Umbilical cord (tissue), 2 donors: ENCODE data around the gene GRM5. TPM values are rescaled to one million over a fixed set of nuclear protein-coding genes. Genes with fewer than 3 reads are reported as not detected.
"Not testable (repeated sequence)": the region's sequence is repeated elsewhere in the genome, so short reads cannot be mapped to it uniquely, and the experiment has no call there.

ENCODE experiments used
- DNase-seq: peaks from one replicate; pipeline ENCODE4 v3.0.0-alpha.2; 2015; ENCODE audit warnings: low spot score
- total RNA-seq: library from RNA; depleted of rRNA; stranded (reverse); fragments of >200 nt; gene quantifications from one replicate; pipeline ENCODE4 v1.2.3, GENCODE V29; 2014; ENCODE audit warnings: low replicate concordance; ENCODE audit not compliant: insufficient read depth

GRM5 gene
- total RNA-seq, 1 donor from 2014 or later = 3.1 TPM

DNA sequence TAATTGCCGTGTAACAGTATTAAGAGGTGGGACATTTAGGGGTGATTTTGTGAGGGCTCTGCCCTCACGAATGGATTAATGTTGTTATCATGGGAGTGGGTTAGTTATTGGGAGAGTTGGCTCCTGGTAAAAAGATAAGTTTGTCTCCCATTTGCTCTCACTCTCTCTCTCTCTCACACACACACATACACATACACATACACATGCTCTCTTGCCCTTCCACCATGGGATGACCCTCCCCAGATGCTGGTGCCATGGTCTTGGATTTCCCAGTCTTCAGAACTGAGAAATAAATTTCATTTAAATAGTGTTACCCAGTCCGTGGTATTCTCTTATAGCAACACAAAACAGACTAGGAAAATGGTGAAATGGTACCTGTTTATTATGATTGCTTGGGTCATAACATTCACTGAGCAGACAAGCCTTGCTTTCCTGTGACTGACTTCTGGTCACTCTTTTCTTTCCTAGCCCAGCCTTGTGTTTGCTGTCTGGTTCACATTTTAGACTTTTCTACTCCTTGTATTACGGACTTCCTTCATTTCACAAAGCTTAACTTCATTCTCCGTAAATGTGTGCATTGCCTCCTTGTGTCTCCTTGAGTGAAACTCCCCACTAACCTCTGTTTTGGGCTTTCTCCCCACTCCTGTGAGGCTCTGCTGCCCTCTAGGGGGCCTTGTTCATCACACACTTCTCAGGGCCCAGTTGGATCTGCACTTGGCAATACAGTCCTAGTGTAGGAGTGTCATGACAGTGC, 521.7 kb downstream of the GRM5 start:
- peak; percentile 94 for DNase-seq

- no peak for DNase-seq
These were observed 524.8 kb downstream of the GRM5 start for GRCh38 chr11:88541006-88541405.

DNA sequence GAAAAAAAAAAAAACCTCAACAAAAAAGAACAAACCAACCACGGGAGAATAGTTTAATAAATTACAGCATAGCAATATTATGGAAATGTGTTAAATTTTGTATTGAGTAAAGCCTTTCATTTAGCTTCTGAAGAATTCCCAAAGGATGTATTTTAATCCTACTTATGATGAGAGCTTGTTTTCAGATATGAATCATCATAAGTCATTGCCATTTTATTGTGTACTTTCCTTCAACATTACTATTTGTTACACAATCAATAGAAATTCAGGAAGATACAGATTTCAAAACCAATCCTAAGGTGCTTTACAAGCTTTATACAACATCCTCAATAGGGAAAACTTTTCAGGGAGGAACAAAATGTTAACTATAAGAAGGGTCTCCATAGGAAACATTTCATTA, 527.7 kb downstream of the GRM5 start:
- no peak for DNase-seq

DNA sequence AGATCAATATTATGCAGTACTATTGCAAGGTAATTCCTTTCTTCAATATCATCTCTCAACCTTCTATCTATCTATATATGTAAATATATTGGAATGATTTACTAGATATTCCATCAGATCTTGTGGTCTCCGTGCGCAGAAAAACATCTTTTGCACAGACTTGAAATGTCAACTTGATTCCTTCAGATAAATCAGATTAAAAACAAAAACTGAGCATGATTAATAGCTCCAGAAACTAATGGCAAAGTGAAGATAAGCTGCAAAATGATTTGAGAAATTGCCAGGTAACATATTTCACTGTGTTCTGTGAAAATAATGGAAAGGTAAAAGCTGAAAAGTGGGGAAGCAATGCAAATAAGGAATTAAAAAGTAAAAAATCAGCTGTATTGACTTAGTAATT, 528.2 kb downstream of the GRM5 start:
- no peak for DNase-seq

GRCh38 chr11:88536616-88537265, 529.0 kb downstream of the GRM5 start:
- DNase-seq = no peak

DNA sequence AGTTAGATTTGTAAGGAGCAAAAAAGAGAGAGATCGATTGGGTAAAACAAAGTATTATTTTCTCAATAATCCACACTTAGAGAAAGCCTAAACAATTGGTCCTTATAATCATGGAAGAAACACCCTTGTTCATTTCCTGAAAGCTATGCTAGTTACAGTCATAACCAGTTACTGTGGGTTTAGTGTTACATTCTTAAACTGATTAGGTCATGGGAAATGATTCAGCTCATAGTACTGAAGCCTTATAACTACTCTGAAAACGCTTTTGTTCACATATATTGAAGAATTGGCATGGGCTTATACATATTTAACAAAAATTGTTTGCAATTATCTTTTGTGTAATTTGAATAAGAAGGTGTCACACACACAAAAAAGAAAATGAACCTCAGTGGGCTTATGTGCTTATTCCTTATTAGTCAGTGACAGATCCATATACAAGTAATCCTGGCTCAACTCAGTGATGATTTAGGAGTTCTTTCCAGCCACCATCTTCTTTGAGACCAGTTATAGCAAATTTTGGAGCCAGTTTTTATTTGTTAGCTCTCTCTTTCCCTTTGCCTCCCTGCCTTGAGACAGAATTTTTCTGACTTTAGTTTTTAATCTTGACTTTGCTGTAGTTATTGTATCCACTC, 529.8 kb downstream of the GRM5 start:
- DNase-seq = peak; percentile 81

DNA sequence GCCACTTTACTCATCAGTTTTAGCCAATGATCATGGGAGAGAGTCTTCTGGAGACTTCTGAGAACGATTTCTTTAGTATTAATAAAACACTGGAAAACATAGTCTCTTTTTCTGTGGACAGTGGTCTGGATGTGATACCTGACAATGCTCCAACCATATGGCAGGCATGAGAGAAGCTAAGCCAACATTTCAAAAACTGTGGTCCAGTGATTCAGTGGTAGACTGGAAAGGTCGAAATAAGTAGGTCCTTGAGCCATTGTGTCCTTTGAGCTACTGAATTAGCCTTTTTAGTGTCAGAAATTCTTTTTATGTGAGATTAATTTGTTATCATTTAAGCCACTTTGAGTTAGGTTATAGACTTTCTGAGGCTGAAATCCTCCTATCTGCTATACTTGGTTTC, 530.5 kb downstream of the GRM5 start:
- no peak for DNase-seq

DNA sequence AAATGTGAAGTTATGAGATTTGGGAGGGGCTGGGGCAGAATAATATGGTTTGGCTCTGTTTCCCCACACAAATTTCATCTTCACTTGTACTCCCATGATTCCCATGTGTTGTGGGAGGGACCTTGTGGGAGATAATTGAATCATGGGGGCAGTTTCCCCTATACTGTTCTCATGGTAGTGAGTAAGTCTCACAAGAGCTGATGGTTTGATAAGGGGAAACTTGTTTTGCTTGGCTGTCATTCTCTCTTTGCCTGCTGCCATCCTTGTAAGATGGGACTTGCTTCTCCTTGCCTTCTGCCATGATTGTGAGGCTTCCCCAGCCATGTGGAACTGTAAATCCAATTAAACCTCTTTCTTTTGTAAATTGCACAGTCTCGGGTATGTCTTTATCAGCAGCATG, 531.1 kb downstream of the GRM5 start:
- DNase-seq = not testable (repeated sequence)

DNA sequence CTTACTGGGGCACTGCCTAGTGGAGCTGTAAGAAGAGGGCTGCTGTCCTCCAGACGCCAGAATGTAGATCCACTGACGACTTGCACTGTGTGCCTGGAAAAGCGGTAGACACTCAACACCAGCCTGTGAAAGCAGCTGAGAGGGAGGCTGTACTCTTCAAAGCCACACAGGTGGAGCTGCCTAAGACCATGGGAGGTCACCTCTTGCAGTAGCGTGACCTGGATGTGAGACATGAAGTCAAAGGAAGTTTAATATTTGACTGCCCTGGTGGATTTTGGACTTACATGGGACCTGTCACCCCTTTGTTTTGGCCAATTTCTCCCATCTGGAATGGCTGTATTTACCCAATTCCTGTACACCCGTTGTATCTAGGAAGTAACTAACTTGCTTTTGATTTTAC, 531.6 kb downstream of the GRM5 start:
- DNase-seq = no peak

- no peak for DNase-seq
These were observed 532.8 kb downstream of the GRM5 start for GRCh38 chr11:88533001-88533400.

- no peak for DNase-seq
These were observed 534.0 kb downstream of the GRM5 start for GRCh38 chr11:88531831-88532230.

- peak; percentile 77 for DNase-seq
These were observed 536.4 kb downstream of the GRM5 start for GRCh38 chr11:88529426-88529825.

DNA sequence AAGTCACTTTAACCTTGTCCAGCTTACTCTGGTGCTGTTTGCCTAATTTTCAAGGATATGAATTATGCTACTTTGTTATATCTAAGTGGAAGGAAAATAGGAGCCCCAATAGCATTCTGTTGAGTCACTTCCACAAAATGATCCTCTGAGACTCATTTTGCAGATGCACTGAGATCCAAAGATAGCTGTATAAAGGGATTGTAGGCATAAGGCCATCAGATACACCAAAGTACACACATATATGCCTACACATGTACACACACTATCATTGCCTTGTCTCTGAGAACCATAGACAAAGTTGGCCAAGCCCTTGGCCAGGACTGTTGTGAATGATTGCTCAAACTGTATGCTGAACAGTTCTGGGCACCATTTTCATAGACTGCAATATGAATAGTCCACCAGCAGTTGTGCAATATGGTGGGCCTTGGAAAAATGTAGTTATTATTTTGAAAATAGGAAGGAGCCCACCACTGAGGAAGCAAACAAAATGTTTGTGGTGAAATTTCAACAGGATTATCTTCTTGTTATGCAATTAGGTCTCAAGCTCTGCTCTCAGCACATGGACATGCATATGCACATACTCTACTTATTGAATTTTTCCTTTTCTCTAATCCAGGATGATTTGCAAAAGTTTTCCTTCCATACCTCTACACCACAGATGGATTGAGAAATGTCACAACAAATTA, 542.3 kb downstream of the GRM5 start:
- no peak for DNase-seq

DNA sequence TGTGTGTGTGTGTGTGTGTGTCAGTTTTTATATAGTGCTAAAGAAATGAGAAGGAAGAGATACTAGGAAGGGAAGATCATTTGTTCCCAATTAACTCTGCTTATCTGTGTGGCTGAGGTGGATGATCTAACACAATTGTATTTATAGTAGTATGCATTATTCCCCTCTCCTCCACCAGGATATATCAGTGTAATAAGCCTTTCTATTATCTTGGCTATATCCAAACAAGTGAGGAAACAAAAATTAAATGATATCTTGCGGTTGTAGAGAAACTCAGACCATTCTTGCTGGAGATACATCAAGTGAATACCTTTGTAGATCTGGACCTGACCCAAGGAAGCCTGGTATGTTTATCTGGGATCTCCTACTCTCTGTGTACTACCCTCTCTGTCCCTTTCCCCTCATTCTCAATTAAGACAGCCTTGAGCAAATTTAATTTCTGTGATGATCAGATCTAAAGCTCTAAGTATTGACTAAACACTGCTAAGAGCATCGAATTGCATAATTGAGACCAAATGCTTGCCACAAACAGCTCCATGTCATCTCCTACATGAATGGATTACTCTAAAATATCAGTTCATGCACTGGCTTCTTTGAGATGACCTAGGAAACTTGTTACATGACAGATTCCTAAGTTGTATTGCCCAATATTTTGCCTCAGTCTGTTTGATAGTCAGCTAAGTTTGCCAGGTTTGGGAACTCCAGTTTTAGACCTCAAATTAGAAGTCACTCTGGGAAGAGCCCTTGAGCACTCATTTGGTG, 543.0 kb downstream of the GRM5 start:
- no peak for DNase-seq

DNA sequence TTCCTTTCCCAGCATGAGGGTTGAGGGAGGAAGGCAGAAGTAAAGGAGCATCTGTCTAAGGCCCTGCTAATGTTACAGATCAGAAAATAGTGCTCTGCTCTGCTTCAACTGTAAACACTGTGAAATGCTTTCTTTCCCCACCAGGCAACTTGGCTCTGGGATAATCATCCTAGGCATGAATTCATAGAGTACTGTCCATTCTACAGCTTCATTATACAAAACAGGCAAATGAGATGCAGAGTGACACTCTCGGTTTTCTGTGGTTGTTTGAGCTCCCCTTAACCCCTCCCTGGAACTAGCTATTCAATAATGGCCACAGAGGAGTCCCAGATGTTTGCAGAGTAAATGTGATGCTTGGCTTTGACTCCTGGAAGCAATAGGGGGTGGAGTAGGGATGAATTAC, 544.0 kb downstream of the GRM5 start:
- peak; percentile 69 for DNase-seq

DNA sequence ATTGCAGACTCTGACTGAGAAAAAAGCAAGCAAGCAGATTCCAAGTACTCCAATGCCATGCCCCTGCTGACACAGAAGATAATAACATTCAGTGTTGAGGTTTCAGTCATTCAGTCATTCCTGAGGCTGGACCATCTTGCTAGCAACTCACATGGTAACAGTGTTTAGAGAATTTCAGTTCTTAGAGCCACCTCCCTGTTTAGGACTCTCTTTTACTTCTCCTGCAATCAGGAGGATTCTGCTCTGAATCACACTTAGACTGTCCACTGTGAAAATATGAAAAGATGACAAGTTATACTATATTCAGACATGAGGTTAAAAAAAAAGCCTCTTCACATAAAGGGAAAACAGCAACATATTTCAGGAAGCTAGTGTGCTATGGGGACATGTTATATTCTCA, 544.4 kb downstream of the GRM5 start:
- no peak for DNase-seq

DNA sequence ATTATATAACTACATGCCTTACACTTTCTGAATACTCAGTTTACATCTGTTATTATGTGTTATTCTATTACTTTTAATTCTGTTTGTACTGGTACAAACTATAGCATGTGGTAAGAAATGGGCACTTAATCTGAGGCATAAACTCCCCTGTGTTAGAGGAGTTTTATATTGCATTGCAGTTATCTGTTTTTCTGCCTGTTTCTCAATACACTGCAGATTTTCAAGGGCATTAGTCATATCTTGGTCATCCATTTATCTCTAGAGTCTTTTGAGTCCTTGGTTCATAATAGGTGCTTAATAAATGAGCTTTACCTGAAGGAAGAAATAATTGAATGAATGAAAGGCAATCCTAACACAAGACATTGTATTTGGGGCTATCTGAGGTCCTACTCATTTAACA, 545.4 kb downstream of the GRM5 start:
- DNase-seq = no peak

DNA sequence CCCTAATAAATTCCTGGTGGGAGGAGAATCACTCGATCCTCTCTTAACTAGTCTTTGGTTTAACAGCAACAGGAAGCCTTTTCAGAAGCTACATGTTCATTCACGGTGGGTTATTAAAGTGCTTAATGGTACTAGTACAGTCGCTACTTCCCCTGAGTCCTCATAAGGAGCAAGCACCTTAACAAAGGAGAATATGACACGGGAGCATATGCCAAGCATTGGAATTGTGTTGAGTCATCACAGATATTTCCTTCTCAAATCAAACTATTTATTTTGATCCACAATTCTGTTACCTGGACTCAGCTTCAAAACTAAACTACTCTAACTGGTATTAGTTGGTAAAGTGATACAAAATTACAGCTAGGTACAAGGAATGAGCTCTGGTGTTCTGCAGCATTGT, 550.8 kb downstream of the GRM5 start:
- DNase-seq = no peak

DNA sequence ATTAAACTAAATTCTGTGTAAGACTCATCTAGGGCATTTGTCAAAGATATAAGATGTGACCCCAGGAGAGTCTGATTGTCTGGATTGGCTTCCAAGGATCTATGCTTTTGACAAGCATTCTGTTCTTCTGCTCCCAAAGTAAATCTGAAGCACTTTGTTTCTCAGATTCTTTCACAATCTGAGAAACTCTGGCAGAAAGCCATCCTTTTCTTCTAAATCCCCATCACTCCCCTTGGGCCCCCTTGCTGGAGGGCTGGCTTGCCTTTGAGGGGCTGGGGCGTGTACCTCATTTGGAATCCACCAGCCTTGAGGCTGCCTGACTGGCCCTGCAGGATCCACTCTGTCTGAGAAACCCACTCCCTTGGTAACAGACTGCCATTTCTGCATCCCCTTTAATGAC, 554.8 kb downstream of the GRM5 start:
- DNase-seq = peak; percentile 55

- DNase-seq = peak; percentile 42
These were observed 556.8 kb downstream of the GRM5 start for GRCh38 chr11:88508759-88509581.

GRCh38 chr11:88508418-88508758, 557.4 kb downstream of the GRM5 start:
- no peak for DNase-seq
